ENCODE results near the gene PTGER1. TPM values are rescaled to one million over a fixed set of nuclear protein-coding genes. Genes with fewer than 3 reads are reported as not detected.

Gene PTGER1
- total and polyA plus RNA-seq, 4 donors: 0.15 to 0.42 (median 0.22) TPM; not detected in 1

DNA sequence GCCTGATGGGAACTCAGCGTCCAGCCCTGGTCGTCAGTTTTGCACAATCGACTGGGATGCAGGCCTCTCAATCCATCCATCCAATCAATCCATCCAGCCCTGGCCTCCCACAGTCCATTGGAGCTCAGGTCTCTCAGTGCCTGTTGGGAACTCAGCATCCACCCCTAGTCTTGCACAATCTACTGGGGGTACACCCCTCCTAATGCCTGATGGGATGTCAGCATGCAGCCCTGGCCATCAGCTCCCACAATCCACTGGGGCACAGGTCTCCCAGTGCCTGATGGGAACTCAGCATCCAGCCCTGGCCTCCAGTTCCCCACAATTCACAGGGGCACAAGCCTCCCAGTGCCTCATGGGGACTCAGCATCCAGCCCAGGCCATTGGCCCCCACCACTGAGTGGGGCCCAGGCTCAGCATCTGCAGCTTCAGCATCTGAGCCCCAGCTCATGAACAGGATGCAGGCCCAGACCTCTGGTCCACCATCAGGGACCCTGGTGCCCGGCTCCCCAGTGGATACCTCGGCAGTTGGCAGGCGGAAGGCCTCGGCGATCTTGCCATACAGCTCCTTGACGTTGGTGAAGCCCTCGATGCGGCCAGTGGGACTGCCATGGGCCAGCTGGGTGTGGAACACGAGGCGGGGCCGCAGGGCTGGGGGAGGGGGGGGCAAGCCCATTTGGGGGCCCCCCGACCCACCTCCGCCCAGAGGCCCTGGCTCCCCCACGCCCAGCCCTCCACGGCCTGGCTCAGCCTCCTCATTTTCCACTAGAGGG is 7.2 kb upstream of the PTGER1 start (continued):
- TF ChIP-seq TAF1 (conservative IDR thresholded peaks at IDR 0.05): no peak
- no peak for TF ChIP-seq HNF4A (conservative IDR thresholded peaks at IDR 0.05)
- TF ChIP-seq SP1 (IDR thresholded peaks at IDR 0.05): no peak
- TF ChIP-seq, protein P1, sequence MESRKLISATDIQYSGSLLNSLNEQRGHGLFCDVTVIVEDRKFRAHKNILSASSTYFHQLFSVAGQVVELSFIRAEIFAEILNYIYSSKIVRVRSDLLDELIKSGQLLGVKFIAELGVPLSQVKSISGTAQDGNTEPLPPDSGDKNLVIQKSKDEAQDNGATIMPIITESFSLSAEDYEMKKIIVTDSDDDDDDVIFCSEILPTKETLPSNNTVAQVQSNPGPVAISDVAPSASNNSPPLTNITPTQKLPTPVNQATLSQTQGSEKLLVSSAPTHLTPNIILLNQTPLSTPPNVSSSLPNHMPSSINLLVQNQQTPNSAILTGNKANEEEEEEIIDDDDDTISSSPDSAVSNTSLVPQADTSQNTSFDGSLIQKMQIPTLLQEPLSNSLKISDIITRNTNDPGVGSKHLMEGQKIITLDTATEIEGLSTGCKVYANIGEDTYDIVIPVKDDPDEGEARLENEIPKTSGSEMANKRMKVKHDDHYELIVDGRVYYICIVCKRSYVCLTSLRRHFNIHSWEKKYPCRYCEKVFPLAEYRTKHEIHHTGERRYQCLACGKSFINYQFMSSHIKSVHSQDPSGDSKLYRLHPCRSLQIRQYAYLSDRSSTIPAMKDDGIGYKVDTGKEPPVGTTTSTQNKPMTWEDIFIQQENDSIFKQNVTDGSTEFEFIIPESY (IDR thresholded peaks at IDR 0.05): no peak
- TF ChIP-seq HNF4G (IDR thresholded peaks at IDR 0.05): no peak

- Histone ChIP-seq H3K9me3 (ENCODE audit: control insufficient read depth in 4 of 4, low read length in 3 of 4) (no peaks in the 10 kb centered on the region), H3K27ac (ENCODE audit: low read depth in 1 of 2, low read length in 2 of 2) (no peak overlapping the region), H3K9ac (ENCODE audit: low read depth in 1 of 2, low read length in 2 of 2) (no peak overlapping the region), H3K27me3 (ENCODE audit: control insufficient read depth in 4 of 4, insufficient read depth in 4 of 4, low read length in 3 of 4) (no peaks in the 10 kb centered on the region), H3K4me1 (ENCODE audit: control insufficient read depth in 4 of 4, insufficient read depth in 4 of 4, low read length in 3 of 4) (no peaks in the 10 kb centered on the region), H3K36me3 (ENCODE audit: control insufficient read depth in 4 of 4, insufficient read depth in 3 of 4, low read depth in 1 of 4, low read length in 3 of 4) (peaks cover 2 to 16% (median 5%) of the 10 kb centered on the region in 4 donors), H3K4me3 (ENCODE audit: low read depth in 1 of 3, low read length in 3 of 3) (no peak overlapping the region)
- WGBS: 91% methylated on average over 5 of the region's 5 CpGs
- TF ChIP-seq MAX (IDR thresholded peaks at IDR 0.05) (no peak), HNF4G (IDR thresholded peaks at IDR 0.05) (no peak), YY1 (IDR thresholded peaks at IDR 0.05) (no peak), TAF1 (conservative IDR thresholded peaks at IDR 0.05) (no peak), FOXA1 (IDR thresholded peaks at IDR 0.05) (no peak), GABPA (IDR thresholded peaks at IDR 0.05 in 1 of 2, conservative IDR thresholded peaks at IDR 0.05 in 1 of 2) (no peak), FOXA2 (IDR thresholded peaks at IDR 0.05) (no peak)
- TF ChIP-seq, protein P2, sequence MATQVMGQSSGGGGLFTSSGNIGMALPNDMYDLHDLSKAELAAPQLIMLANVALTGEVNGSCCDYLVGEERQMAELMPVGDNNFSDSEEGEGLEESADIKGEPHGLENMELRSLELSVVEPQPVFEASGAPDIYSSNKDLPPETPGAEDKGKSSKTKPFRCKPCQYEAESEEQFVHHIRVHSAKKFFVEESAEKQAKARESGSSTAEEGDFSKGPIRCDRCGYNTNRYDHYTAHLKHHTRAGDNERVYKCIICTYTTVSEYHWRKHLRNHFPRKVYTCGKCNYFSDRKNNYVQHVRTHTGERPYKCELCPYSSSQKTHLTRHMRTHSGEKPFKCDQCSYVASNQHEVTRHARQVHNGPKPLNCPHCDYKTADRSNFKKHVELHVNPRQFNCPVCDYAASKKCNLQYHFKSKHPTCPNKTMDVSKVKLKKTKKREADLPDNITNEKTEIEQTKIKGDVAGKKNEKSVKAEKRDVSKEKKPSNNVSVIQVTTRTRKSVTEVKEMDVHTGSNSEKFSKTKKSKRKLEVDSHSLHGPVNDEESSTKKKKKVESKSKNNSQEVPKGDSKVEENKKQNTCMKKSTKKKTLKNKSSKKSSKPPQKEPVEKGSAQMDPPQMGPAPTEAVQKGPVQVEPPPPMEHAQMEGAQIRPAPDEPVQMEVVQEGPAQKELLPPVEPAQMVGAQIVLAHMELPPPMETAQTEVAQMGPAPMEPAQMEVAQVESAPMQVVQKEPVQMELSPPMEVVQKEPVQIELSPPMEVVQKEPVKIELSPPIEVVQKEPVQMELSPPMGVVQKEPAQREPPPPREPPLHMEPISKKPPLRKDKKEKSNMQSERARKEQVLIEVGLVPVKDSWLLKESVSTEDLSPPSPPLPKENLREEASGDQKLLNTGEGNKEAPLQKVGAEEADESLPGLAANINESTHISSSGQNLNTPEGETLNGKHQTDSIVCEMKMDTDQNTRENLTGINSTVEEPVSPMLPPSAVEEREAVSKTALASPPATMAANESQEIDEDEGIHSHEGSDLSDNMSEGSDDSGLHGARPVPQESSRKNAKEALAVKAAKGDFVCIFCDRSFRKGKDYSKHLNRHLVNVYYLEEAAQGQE (IDR thresholded peaks at IDR 0.05): no peak
- TF ChIP-seq, protein P3, sequence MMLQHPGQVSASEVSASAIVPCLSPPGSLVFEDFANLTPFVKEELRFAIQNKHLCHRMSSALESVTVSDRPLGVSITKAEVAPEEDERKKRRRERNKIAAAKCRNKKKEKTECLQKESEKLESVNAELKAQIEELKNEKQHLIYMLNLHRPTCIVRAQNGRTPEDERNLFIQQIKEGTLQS (IDR thresholded peaks at IDR 0.05): no peak
- no peak for DNase-seq (ENCODE audit: low spot score)
Measured at GRCh38 chr19:14480700-14481079, 5.5 kb upstream of the PTGER1 start.

GRCh38 chr19:14479975-14480699 is 5.0 kb upstream of the PTGER1 start:
- Histone ChIP-seq H3K36me3 (ENCODE audit: control insufficient read depth in 4 of 4, insufficient read depth in 3 of 4, low read depth in 1 of 4, low read length in 3 of 4) (peaks cover 2 to 16% (median 5%) of the 10 kb centered on the region in 4 donors), H3K4me1 (ENCODE audit: control insufficient read depth in 4 of 4, insufficient read depth in 4 of 4, low read length in 3 of 4) (peaks cover 0 to 2% (median 2%) of the 10 kb centered on the region in 4 donors), H3K4me3 (ENCODE audit: low read depth in 1 of 3, low read length in 3 of 3) (no peak overlapping the region), H3K27me3 (ENCODE audit: control insufficient read depth in 4 of 4, insufficient read depth in 4 of 4, low read length in 3 of 4) (no peaks in the 10 kb centered on the region), H3K9ac (ENCODE audit: low read depth in 1 of 2, low read length in 2 of 2) (no peak overlapping the region), H3K9me3 (ENCODE audit: control insufficient read depth in 4 of 4, low read length in 3 of 4) (no peaks in the 10 kb centered on the region), H3K27ac (ENCODE audit: low read depth in 1 of 2, low read length in 2 of 2) (no peak overlapping the region)
- peak; percentile 75 for DNase-seq (ENCODE audit: low spot score)
- TF ChIP-seq TAF1 (conservative IDR thresholded peaks at IDR 0.05) (no peak), FOXA2 (IDR thresholded peaks at IDR 0.05) (no peak), GABPA (IDR thresholded peaks at IDR 0.05 in 1 of 2, conservative IDR thresholded peaks at IDR 0.05 in 1 of 2) (no peak), MAX (IDR thresholded peaks at IDR 0.05) (no peak), RAD21 (IDR thresholded peaks at IDR 0.05) (peak; percentile 20 to 68), FOXA1 (IDR thresholded peaks at IDR 0.05) (no peak)
- TF ChIP-seq, protein P4, sequence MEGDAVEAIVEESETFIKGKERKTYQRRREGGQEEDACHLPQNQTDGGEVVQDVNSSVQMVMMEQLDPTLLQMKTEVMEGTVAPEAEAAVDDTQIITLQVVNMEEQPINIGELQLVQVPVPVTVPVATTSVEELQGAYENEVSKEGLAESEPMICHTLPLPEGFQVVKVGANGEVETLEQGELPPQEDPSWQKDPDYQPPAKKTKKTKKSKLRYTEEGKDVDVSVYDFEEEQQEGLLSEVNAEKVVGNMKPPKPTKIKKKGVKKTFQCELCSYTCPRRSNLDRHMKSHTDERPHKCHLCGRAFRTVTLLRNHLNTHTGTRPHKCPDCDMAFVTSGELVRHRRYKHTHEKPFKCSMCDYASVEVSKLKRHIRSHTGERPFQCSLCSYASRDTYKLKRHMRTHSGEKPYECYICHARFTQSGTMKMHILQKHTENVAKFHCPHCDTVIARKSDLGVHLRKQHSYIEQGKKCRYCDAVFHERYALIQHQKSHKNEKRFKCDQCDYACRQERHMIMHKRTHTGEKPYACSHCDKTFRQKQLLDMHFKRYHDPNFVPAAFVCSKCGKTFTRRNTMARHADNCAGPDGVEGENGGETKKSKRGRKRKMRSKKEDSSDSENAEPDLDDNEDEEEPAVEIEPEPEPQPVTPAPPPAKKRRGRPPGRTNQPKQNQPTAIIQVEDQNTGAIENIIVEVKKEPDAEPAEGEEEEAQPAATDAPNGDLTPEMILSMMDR (IDR thresholded peaks at IDR 0.05; ENCODE audit: low read depth, low read length, missing input control): peak; percentile 53
- 78% methylated on average over 43 of the region's 43 CpGs for WGBS

Data from liver (tissue), 9 donors.